Ovary (tissue), 9 donors: Measurements from ENCODE around the gene PPARA. TPM values are rescaled to one million over a fixed set of nuclear protein-coding genes. Genes with fewer than 3 reads are reported as not detected.

Source experiments
- DNase-seq, 5 donors: peaks; one replicate each; pipeline ENCODE4 v3.0.0-alpha.2; 2019 to 2020
- H3K27ac ChIP-seq, 2 donors: fragments of 200-600 bp; one replicate each; pipeline versions ENCODE4 v1.5.1 to v1.8.0; 2019 to 2022
- H3K27me3 ChIP-seq: fragments of 200-600 bp; one replicate; pipeline ENCODE4 v1.8.0; 2022
- H3K36me3 ChIP-seq: fragments of 200-600 bp; sonication (generic); one replicate; pipeline ENCODE4 v1.5.1; 2019
- H3K4me1 ChIP-seq: one replicate; pipeline ENCODE4 v1.8.1; 2013; ENCODE audit warnings: mild to moderate bottlenecking, moderate library complexity; ENCODE audit not compliant: insufficient read depth
- H3K4me3 ChIP-seq: fragments of 200-600 bp; sonication (generic); one replicate; pipeline ENCODE4 v1.5.1; 2017
- H3K9me3 ChIP-seq, 2 donors: fragments of 200-600 bp in 1 of 2; sonication (generic) in 1 of 2; one replicate each; pipeline versions ENCODE4 v1.5.1 to v1.8.1; 2013 to 2019; ENCODE audit warnings: mild to moderate bottlenecking in 1 of 2, moderate library complexity in 1 of 2
- CTCF ChIP-seq, 3 donors: fragments of 450-650 bp in 2 of 3; fragments of 200-600 bp in 1 of 3; IDR thresholded peaks; one replicate each; pipeline versions ENCODE4 v1.5.1 to v1.8.0; 2016 to 2022; ENCODE audit warnings: antibody characterized with exemption in 3 of 3, mild to moderate bottlenecking in 1 of 3
- EP300 ChIP-seq: sonication (generic); formaldehyde crosslinking; IDR thresholded peaks from one replicate; pipeline ENCODE4 v1.6.1; 2017; ENCODE audit warnings: antibody characterized with exemption
- POLR2A ChIP-seq: fragments of 450-650 bp; IDR thresholded peaks from one replicate; pipeline ENCODE4 v1.6.1; 2017; ENCODE audit warnings: antibody characterized with exemption, mild to moderate bottlenecking, moderate library complexity
- WGBS, 3 donors: extraction: QIAGEN DNeasy Blood & Tissue Kit in 1 of 3; methylation state at CpG; one replicate each; pipeline versions ENCODE4 v1.1.5 to v1.1.7; 2013 to 2017; 5-methylcytosine and 5-hydroxymethylcytosine counted together
- intact Hi-C, 4 donors: fragments of 100-400 bp; cut with DNase I; formaldehyde crosslinking; loops; one replicate each; pipeline versions ENCODE4 v1.11.0 to v1.15.1; 2022 to 2023
- polyA plus RNA-seq, 2 donors: library from polyadenylated mRNA; stranded (reverse); fragments of 200-250 nt in 1 of 2; fragments of 350-450 nt in 1 of 2; fragmentation: Illumina TruSeq in 1 of 2; extraction: RNeasy Lipid Tissue Mini Kit (QIAGEN cat#74804) in 1 of 2; gene quantifications; one replicate each; pipeline ENCODE4 v1.2.3, GENCODE V29; 2013 to 2014
- total RNA-seq, 7 donors: library from RNA; depleted of rRNA in 2 of 7; stranded (reverse); fragments of >200 nt in 2 of 7; fragmentation: NEBNext Ultra II Directional in 3 of 7; extraction: Animal tissue kit (Norgen Biotek cat#: 25700) in 3 of 7; gene quantifications; one replicate each; pipeline versions ENCODE4 v1.1.0 to v1.2.4, GENCODE V29; 2016 to 2023
- donor health status: DM: no; HTN: no; CAD: no; lungs with moderate emphysema.
- donor health status: DM: no; HTN: no; CAD: no.
- donor health status: Bipolar disorder and iron deficiency.
- donor health status: DM: yes; HTN: yes; CAD: no.
- donor health status: DM: no; HTN: no; CAD: no.
- donor health status: DM: yes; HTN: yes; CAD: no.

PPARA gene
- total and polyA plus RNA-seq, 9 donors, result 9.7 to 41.0 (median 29.9) TPM

- H3K4me3 ChIP-seq, result no peak overlapping the region
- H3K4me1 ChIP-seq, result peaks cover 12% of the 10 kb centered on the region
- DNase-seq, result no peak
- H3K36me3 ChIP-seq, result no peaks in the 10 kb centered on the region
- 94 to 98% (median 96%) methylated on average over 4 of the region's 4 CpGs for WGBS, 3 donors
- intact Hi-C loops, result no loop called here
- no peak overlapping the region for H3K27ac ChIP-seq
- TF ChIP-seq EP300 (no peak), CTCF (IDR thresholded peaks at IDR 0.05) (no peak), POLR2A (no peak)
- H3K9me3 ChIP-seq, result no peaks in the 10 kb centered on the region
- H3K27me3 ChIP-seq, result no peaks in the 10 kb centered on the region
These were observed 16.8 kb upstream of the PPARA start for GRCh38 chr22:46133588-46133855.

- no peaks in the 10 kb centered on the region for H3K27me3 ChIP-seq
- no peak overlapping the region for H3K27ac ChIP-seq
- no peak for DNase-seq
- H3K4me3 ChIP-seq, result no peak overlapping the region
- TF ChIP-seq EP300, result no peak
- TF ChIP-seq CTCF (IDR thresholded peaks at IDR 0.05), result no peak
- no peak for TF ChIP-seq POLR2A
- WGBS, 3 donors, result 84 to 90% (median 87%) methylated on average over 15 of the region's 15 CpGs
- intact Hi-C loops, result no loop called here
- peaks cover 9% of the 10 kb centered on the region for H3K4me1 ChIP-seq
- no peaks in the 10 kb centered on the region for H3K9me3 ChIP-seq
- H3K36me3 ChIP-seq, result no peaks in the 10 kb centered on the region
These were observed 16.1 kb upstream of the PPARA start for GRCh38 chr22:46134111-46134705.

GRCh38 chr22:46135611-46136485 lies 14.5 kb upstream of the PPARA start:
- peaks cover 16% of the 10 kb centered on the region for H3K4me1 ChIP-seq
- H3K9me3 ChIP-seq, result no peaks in the 10 kb centered on the region
- H3K4me3 ChIP-seq, result no peak overlapping the region
- no peak for TF ChIP-seq CTCF (IDR thresholded peaks at IDR 0.05)
- TF ChIP-seq POLR2A, result no peak
- TF ChIP-seq EP300, result no peak
- peak in 1 of 5 donors; percentile 10 for DNase-seq
- no peaks in the 10 kb centered on the region for H3K27me3 ChIP-seq
- no peaks in the 10 kb centered on the region for H3K36me3 ChIP-seq
- intact Hi-C loops, result loop anchor here in 1 of 4 donors (1.0 kb wide), 1 partner anchor 48 kb away; no protein-coding TSS in a partner anchor
- 83 to 85% (median 84%) methylated on average over 26 of the region's 26 CpGs for WGBS, 3 donors
- no peak overlapping the region for H3K27ac ChIP-seq

GRCh38 chr22:46136486-46137217 lies 13.7 kb upstream of the PPARA start:
- peaks cover 16% of the 10 kb centered on the region for H3K4me1 ChIP-seq
- no peaks in the 10 kb centered on the region for H3K27me3 ChIP-seq
- no peaks in the 10 kb centered on the region for H3K9me3 ChIP-seq
- H3K27ac ChIP-seq, result no peak overlapping the region
- TF ChIP-seq CTCF (IDR thresholded peaks at IDR 0.05), result no peak
- TF ChIP-seq POLR2A, result no peak
- intact Hi-C loops, result loop anchor here in 1 of 4 donors (1.0 kb wide), 1 partner anchor 48 kb away; no protein-coding TSS in a partner anchor
- H3K36me3 ChIP-seq, result no peaks in the 10 kb centered on the region
- DNase-seq, result peak in 3 of 5 donors; percentile 29 to 40 (median 35)
- H3K4me3 ChIP-seq, result no peak overlapping the region
- 55 to 73% (median 56%) methylated on average over 24 of the region's 24 CpGs for WGBS, 3 donors
